NCI-H1092 treated with DMSO at 0.1 percent for 48 hours (cell line): ENCODE measurements around the gene HECW1.

Experiments used
- DNase-seq: peaks from one replicate; lab custom pipeline; 2025; lab: John Stamatoyannopoulos, UW

Gene HECW1

DNA sequence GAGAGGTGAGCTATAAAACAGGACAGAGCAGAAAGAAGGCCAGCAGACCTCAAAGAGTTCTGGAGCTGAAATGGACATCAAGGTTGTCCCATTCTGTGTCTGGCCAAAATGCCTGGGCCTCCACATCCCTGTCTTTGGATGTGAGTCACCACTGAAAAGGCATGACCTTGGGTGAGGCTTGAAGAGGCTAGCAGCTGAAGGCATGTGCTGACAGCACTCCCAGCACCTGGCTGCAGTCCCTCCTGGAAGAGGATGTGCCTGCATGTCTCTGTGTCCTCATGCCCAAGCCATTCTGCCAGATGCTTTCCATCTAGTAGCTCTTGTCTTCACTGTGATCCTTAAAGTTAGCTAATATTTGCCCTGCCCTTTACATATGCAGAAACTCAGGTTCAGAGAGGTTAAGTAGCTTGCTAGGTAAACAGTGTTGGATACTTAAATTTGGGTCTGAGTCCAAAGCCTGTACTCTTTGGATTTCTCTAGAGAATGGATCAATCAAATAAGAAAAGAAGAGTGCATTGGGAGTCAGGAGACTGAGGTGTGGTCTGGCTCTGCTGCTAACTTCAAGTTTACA is 35.8 kb downstream of the HECW1 start:
- no peak for DNase-seq

DNA sequence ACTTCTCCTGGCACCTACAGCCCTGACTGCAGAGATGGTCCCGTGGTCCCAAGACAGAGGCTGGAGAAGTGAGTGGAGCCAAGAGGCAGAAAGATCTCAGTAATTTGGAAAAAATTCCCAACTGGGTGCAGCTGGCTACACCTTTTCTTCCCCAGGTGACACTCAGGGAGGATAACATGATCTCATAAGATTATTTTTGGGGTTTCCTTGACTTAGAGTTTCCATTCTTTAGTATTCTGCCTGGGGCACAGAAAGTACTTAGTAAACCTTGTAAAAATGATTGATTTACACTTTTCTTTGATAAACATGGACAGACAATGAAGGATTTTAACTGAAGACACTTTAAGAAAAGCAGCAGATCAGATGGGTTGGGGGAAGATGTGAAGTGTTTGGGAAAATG is 38.6 kb downstream of the HECW1 start:
- no peak for DNase-seq

DNA sequence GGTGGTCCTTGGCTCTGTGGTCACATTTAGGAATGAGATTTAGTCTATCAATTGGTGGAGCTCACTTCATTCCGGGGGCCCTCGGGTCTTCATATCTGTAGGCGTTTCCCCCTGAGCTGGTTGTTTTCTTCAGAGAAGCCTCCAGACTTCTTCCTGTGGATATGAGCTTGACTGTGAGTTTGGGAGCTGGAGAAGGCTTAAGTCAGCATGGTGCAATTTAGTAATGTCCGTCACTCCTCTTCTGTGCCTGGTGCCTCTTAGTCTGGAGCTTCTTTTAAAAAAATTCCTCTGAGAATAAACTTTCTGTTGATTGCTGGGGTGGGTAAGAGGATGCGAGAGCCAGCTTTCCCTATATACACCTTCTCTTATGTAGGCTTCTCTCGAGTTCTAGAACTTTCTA is 40.2 kb downstream of the HECW1 start:
- DNase-seq, result no peak

DNA sequence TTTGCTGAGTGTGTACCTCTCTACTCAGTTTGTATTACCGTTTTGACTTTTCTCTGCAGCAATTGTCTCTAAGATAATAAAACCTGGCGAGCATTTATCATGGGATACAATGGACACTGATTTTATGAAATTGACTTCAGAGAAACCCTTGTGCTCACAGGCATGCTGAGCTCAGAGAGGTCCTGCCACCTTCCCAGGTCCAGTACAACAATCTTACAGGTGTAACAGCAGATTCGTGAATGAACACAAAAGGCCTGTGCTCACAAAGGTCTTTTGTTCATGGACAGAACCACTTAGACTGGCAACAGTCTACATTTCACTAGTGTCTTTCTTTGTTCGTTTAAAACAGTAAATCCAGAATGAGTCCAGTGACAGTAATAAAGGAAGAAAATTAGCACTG is 43.2 kb downstream of the HECW1 start:
- DNase-seq, result no peak

DNA sequence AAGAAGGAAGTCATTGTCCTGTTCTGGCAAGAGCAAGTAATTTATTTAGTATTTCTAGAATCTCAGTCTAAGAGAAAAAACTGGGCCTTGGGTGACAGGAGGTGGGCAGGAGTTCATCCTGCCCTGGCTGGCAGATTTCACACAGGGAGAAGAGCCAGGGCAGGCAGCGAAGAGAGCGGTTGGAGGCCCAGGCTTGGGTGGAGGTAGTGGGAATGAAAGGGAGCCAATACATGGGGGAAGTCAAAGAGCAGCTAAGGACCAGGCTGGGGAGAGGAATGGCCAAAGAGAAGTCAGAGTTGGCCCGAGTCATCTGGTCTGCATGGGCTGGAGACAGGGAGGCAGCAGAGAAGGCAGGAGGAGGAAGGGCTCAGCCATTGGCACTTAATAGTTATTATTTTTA is 51.4 kb downstream of the HECW1 start:
- no peak for DNase-seq

DNA sequence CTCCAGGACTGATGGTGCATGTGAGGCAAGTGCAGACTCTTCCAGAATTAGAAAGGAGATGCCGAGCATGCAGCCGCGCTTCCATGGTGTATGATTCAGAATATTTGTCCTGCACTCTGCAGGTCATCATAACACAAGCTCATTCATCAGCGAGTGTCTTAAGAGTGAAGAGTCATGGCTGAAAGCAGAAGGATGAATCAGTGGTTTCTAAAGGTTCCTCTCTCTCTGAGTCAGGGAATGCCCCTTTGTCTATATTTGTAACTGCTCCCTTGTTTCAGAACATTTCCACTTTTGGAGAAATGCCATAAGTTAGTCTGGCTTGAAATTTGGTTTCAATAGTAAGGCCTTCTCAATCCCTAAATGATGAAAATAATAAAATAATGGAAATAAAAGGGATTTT is 52.3 kb downstream of the HECW1 start:
- no peak for DNase-seq

DNA sequence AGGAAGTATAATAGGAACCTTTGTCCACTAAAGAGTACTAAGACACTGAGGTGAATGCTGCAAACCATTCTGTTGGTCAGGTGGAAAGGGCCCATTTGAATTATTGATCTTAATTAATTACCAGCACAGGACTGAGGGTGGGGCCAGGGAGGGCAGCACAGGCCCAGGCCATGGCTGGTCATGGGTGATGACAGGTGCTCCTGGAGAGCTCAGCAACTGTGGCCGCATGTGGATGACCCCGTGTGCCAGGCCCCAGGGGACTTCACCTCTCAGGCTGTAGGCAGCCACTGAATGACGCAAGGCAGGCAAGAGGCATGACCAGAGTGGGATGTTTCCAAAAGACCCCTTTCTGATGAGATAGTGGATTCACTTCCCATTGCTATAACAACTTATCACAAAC is 54.2 kb downstream of the HECW1 start:
- no peak for DNase-seq

DNA sequence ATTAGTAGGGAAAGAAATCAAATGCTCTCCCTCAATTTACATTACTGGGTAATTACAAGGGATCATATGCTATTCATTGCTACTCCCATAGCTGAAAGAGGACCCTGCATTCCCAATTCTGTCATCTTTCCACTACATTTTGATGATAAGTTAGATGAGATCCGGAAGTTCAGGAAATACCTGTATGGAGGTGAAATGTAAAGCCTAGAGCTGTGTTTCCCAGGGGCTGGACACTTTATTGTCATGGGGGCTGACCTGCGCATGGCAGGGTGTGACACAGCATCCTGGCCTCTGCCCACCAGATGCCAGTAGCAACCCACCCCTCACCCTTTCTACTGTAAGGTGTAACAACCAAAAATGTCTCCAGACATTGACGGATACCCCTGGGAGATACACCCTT is 56.6 kb downstream of the HECW1 start:
- DNase-seq, result no peak

DNA sequence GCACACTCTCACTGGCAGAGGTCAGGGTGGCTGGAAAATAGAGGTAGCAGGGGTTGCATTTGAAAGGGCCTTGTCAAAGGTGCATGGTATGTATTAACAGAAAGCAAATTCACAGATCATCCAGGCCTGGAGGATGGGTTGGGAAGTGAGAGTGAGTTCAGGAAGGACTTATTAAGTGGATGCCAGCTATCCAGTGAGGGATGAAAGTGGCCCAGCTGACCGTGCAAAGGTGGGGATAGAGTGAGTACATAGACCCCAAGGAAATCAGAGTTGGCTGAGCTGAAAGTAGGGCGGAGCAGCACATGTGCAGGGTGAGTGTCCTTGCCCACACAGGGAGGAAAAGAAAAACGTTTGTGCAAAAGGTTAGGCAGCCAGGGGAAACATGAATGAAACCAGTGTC is 58.1 kb downstream of the HECW1 start:
- no peak for DNase-seq

DNA sequence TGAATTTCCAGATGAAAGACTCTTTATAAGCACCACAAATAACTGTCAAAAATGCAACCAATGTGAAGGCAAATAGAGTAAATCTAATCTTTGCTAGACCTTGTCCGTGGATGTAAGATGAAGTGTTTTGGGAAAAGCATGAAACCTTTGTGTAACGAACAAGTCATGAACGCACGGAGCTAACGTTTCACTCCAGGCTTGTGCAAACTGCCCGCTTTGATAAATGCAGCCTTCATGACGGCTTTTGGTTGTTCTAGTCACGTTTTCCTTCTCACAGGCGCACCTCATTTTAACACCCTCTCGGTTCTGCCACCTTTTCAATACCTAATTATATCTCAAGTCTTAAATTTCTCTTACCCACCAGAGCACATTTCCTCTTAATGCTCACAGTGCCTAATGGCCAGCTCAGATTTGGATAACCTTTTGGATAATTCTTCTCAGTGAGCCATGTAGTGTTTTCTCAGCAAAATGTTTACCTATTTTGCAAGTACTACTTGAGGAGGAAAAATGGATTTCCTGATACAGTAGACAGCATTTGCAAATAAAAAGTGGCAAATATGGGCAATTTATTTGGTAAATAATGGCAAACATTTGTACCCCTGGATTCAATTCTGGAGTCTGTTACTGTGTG is 63.2 kb downstream of the HECW1 start:
- DNase-seq, result no peak

DNA sequence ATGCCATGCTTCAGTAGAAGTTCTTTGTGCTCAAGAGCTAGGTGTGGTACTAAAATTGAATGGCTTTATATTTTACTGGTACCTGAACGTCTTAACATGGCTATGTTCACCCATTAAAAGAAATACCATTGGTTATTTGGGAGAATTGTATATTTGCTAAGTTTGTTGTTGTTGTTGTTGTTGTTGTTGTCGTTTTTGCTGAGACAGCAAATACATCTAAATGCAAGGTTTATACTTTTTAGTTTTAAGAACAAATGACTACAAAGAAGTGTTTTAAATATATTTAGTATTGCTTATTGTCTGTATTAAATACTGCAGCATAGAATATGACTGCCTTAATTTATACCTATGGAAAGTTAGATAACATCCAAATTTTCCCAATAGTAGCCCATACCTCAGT is 66.9 kb downstream of the HECW1 start:
- DNase-seq, result no peak

DNA sequence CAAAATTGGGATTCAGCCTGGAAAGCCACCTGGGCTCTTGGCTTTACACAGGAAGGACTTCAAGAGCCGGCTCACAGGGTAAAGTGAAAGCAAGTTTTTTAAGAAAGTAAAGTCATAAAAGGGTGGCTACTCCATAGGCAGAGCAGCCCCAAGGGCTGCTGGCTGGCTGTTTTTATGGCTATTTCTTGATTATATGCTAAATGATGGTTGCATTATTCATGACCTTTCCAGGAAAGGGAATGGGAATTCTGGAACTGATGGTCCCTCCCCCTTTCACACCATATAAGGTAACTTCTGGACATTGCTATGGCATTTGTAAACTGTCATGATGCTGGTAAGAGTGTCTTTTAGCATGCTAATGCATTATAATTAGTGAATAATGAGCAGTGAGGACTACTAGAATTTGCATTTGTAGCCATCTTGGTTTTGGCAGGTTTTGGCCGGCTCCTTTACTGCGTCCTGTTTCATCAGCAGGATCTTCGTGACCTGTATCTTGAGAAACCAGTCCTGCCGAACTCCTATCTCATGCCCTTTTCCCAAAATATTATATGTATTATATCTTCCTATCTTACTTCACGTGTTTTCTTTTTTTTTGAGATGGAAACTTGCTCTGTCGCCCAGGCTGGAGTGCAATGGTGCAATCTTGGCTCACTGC is 80.5 kb downstream of the HECW1 start:
- DNase-seq, result no peak

DNA sequence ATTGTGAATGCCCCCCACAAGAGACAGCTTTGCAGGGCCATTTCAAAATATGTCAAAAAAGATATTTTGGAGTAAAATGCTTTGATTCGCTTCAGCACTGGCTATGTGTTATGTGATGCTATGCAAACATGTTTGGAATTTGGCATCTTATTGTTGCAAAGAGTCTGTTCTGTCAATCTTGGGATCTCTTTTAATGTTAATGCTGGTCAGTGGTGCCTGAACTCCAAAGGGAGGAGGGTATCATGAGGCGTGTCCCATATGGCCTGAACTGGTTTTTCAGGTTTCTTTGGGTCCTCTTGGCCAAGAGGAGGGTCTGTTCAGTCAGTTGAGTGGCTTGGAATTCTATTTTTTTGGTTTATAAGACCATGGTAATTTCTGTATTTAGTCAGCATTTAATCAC is 81.4 kb downstream of the HECW1 start:
- DNase-seq, result no peak

DNA sequence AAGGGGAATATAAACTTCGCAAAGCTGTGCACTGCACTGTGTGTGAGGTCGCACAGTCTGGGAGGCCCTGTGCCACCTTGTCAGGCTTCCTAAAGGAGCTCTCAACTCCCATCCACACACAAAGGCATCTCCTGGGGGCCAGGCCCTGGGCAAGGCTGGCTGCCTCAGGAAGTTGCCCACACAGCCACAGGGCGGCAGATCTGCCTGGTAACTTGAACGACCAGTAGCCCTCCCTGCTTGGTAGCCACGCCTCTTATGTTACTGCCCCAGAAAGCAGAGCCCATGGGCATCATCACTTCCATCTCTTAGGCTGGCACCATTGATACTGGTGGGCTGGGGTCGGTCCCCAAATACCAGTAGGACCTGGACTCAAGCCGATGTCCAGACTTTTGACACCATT is 82.8 kb downstream of the HECW1 start:
- DNase-seq, result no peak

DNA sequence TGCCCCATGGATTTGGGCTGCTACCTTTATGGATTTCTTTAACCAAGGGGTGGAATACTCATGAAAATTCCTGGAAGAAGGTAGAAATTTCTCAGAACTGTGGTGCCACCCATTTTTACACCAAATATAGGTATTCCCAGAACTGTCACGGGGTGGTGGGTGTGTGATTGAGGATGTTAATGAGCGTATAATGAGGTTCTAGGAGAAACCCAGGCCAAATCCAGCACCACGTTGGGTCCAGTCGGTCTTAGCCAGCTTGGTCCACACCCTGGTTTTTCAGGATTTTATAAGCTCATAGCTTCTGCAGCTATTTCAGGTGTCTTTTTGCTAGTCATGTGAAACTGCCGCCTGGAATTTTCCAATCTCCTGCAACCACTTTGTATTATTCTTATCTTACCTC is 83.3 kb downstream of the HECW1 start:
- DNase-seq, result no peak

DNA sequence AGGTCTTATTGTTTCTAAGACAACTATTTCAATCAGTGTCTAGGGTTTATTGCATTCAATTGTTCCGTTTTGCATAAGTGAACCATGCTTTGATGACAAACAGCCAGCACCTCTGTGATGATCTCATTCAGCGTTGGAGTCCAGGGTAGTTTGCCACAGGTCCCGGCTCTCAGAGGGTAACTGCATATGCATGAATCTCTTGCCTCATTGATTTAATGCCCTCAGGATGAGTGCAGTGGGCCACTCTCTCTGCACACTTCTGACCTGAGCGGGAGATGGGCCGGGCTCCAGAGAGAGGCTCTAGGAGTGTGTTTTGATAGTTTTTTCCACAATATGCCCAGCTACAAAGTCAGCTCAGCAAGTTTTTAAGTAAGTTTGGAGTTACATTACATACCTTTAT is 83.9 kb downstream of the HECW1 start:
- DNase-seq, result no peak

DNA sequence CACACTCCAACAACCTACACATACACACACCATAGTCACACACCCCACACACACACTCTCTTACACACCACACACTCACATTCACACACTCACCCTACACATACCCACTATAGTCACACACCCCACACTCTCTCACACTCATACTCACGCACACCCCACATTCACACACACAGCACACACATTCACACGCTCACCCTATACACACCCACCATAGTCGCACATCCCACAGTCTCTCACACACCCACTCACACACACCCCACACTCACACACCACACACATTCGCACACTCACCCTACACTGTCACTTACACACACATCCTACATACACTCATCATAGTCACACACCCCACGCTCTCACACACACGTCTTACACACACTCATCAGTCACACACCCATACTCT is 85.6 kb downstream of the HECW1 start:
- DNase-seq, result no peak

DNA sequence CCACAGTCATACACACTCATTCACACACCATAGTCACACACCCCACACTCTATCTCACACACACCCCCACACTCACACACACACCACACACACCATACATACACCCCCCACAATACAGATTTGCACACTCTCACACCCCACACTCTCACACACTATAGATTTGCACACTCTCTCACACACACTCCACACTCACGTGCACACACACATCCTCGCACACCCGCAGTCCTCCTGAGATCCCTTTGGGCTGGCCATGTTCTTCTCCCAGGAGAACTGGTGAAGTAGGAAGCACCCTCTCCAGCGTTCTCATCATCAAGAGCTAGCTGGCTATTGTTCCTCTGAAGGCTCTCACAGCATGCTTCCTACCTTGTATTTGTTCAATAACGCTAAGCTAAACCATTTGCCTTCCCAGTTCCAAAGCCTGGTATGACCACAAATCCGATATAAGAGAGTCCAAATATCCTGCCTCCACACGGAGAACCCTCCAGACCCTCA is 86.2 kb downstream of the HECW1 start:
- no peak for DNase-seq

DNA sequence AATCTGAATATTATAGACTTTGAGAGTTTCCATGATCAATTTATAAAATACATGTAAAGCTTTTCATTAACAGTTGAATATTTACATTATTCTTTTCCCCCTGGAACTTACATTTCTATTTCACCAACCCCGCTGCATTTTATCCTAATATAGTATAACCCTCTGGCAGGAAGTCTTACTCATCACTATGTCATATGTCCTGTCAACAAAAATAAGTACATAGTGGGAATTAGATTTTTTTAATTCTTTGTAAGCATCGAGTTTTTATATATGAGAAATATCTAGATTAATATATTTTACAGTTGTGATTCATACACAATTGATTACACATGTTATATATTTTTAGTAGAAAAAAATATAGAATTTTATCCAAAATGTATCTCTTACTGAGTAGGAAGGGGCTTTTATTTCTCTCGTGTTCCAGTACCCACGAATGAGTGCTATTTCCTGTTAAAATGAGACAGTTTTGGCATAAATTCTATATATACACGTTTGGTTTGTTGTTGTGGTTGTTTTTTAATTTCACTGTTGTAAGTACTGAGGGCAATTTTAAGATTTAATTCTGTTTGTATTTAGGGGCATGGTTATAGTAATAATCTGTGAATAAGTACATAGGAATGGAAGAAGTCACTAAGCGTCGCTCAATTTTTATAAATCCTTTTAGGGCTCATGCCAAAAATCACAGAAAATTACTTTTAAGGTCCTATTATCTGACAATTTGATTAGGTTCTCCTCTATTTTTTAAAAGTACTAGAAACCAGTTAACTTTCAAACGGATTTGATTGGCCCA is 87.1 kb downstream of the HECW1 start:
- no peak for DNase-seq

DNA sequence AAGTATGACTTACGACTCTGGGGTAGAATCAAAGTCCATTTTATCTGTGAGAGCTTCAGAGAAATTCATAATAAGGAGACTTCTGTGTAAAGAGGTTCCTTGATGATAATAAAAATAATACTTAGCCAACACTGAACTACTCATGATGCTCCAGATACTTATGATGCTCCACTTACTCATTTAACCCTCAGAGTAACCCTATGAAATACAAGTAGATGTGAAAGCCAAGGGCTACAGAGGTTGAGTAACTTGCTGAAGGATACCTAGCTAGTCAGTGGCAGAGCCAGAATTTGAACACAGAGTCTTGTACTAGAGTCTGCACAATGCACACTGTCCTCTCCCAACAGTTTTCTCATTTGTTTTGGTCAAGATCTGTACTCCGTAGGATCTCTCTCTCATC is 89.5 kb downstream of the HECW1 start:
- no peak for DNase-seq

DNA sequence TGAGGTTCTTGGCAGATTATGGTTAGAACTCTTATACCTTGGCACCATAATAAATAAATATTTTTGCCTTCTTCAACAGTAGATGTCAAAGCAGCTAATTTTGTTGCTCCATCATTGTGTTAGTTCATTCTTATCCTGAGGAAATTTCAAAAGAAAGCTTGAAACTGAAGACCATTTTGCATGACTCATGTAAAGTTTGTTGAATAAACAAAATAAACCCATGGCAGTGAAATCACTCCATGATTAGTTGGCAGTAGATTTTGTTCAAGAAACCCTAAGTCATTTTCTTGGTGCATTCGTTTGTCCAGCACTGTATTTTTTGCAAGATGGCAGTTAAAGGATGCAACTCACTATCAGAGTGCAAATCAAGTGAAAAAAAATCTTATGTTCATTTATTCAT is 91.6 kb downstream of the HECW1 start:
- no peak for DNase-seq

DNA sequence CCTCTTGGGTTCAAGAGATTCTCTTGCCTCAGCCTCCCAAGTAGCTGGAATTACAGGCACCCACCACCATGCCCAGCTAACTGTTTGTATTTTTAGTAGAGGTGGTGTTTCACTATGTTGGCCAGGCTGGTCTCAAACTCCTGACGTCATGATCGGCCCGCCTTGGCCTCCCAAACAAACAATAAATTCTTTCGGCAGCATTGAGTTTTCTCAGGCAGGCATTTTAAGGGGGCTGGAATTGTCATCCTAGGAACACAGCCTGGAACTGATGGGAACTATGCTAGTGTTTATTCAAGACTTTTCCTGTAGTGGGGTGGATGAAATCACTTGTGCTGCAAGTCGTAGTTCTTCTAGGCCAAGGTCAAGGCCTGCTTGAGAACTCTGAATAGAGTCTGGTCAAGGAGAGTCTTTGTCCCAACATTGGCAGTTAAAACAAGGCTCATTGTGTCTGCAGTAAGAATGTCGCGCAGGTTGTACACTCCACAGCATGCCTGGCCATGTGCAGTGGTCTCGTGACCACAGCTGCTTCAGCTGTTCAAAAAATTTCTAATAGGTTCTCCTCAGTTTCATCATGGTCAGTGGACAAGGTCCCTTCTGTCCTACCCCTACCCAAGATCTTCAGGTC is 92.8 kb downstream of the HECW1 start:
- DNase-seq, result no peak

DNA sequence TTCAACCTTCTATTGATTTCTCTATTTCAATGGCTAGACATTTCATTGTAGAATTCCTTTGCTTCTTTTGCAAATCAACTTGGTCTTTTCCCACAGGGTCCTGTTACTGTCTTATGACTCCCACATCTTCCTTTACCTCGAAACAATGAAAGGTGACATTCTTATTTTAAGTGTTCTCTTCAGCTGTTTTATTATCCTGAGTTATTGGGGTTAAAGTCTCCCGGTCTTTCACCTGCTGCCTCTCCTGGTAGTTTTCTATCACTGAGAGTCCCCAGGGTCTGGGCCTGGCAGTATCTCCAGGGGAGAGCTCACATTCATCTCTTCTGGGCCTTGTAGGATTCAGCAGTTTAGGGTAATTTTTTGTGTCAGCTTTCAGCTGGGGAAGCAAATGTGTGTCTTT is 95.8 kb downstream of the HECW1 start:
- DNase-seq, result no peak
